Transverse colon (tissue), 4 donors: ENCODE data around the gene RELA. TPM values are rescaled to one million over a fixed set of nuclear protein-coding genes. Genes with fewer than 3 reads are reported as not detected.

ENCODE experiments used
- DNase-seq: peaks from one replicate; pipeline ENCODE4 v3.0.0-alpha.2; 2019
- H3K27ac ChIP-seq, 4 donors: fragments of 200-600 bp; sonication (generic); 2 replicates each; pipeline ENCODE4 v1.5.1; 2016 to 2018; ENCODE audit warnings: inconsistent platforms in 4 of 4
- H3K27me3 ChIP-seq: fragments of 200-600 bp; sonication (generic); 2 replicates; pipeline ENCODE4 v1.5.1; 2017; ENCODE audit warnings: inconsistent platforms
- H3K36me3 ChIP-seq, 4 donors: fragments of 200-600 bp; sonication (generic); 2 replicates each; pipeline ENCODE4 v1.5.1; 2017 to 2019; ENCODE audit warnings: inconsistent platforms in 4 of 4
- H3K4me1 ChIP-seq, 4 donors: fragments of 200-600 bp; sonication (generic); 2 replicates each; pipeline ENCODE4 v1.5.1; 2017 to 2020; ENCODE audit warnings: inconsistent platforms in 4 of 4
- H3K4me3 ChIP-seq, 4 donors: fragments of 200-600 bp; sonication (generic); 1 replicate in 1 of 4; 2 replicates in 3 of 4; pipeline versions ENCODE4 v1.5.1 to v1.6.1; 2017 to 2019; ENCODE audit warnings: inconsistent platforms in 4 of 4
- H3K9me3 ChIP-seq, 2 donors: fragments of 200-600 bp; sonication (generic); 2 replicates each; pipeline ENCODE4 v1.5.1; 2017 to 2019; ENCODE audit warnings: inconsistent platforms in 2 of 2
- CTCF ChIP-seq, 5 experiments: fragments of 200-600 bp in 3 of 5; fragments of 450-650 bp in 2 of 5; sonication (generic) in 3 of 5; IDR thresholded peaks; 1 replicate in 2 of 5; 2 replicates in 3 of 5; pipeline ENCODE4 v1.5.1; 2016 to 2017; ENCODE audit warnings: antibody characterized with exemption in 5 of 5, inconsistent platforms in 3 of 5, mild to moderate bottlenecking in 2 of 5, moderate library complexity in 1 of 5
- EP300 ChIP-seq: sonication (generic); formaldehyde crosslinking; IDR thresholded peaks from one replicate; pipeline ENCODE4 v1.6.1; 2017; ENCODE audit warnings: antibody characterized with exemption, low read depth
- POLR2A ChIP-seq: fragments of 450-650 bp; IDR thresholded peaks from one replicate; pipeline ENCODE4 v1.6.1; 2016; ENCODE audit warnings: antibody characterized with exemption, mild to moderate bottlenecking, moderate library complexity
- POLR2AphosphoS5 ChIP-seq, 3 donors: sonication (generic); formaldehyde crosslinking; IDR thresholded peaks; one replicate each; pipeline ENCODE4 v1.6.1; 2016; ENCODE audit warnings: antibody characterized with exemption in 3 of 3
- WGBS, 2 donors: methylation state at CpG; one replicate each; pipeline ENCODE4 v1.1.5; 2018; ENCODE audit warnings: low coverage in 1 of 2; 5-methylcytosine and 5-hydroxymethylcytosine counted together
- in situ Hi-C, 4 donors: fragments of 200-750 bp; cut with MboI; loops; one replicate each; pipeline versions ENCODE4 v1.15.0 to v1.15.1; 2017; ENCODE audit warnings: low sequenced_read_pairs in 3 of 4, low pct_ligation_motif_present in 1 of 4, low pct_unique_long_range_greater_than_20kb in 1 of 4
- intact Hi-C: fragments of 100-400 bp; cut with DNase I; formaldehyde crosslinking; loops from one replicate; pipeline ENCODE4 v1.15.1; 2023; ENCODE audit warnings: low total_unique reads
- total RNA-seq, 4 donors: library from RNA; depleted of rRNA; stranded (reverse); fragments of >200 nt; gene quantifications; one replicate each; pipeline ENCODE4 v1.1.0, GENCODE V29; 2016

Gene RELA
- total RNA-seq, 4 donors from 2014 or later, result 45.8 to 95.8 (median 58.4) TPM

DNA sequence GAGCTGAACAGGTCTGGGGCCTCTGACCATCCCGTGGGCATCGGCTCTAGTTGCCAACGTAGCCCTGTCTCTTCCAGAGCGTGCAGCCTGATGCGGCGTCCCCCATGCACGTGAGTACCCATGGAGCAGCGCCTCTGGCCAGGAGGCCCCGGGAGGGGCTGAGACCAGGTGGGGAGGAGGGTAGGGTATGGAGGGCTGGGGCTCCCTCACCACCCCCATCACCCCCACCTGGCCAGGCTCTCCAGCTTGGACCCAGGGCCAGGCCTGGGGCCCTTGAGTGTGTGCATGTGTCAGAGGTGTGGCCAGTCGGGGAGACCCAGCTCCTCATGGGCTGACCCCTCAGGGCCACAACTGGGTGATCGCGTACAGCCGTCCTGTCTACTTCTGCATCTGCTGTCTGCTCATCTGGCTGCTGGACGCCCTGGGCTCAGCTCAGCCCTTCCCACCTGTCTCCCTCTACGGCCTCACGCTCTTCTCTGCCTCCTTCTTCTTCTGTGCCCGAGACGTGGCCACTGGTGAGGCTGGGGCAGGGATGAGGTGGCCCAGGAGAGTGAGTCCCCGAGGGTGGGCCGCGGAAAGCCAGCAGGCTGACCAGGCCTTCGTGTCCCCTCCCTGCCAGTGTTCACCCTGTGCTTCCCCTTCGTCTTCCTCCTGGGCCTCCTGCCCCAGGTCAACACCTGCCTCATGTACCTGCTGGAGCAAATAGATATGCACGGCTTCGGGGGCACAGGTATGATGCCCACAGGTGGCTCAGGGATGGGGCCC, 38.7 kb downstream of the RELA start:
- H3K27me3 ChIP-seq, result no peaks in the 10 kb centered on the region
- H3K36me3 ChIP-seq, result peaks cover 0 to 26% (median 6%) of the 10 kb centered on the region in 4 donors
- intact Hi-C loops (no loop called here), in situ Hi-C loops (no loop called here)
- 94% methylated on average over 25 of the region's 25 CpGs; no CpG with 5 or more reads in 1 of the 2 donors for WGBS, 2 donors
- TF ChIP-seq EP300 (no peak), POLR2AphosphoS5 (IDR thresholded peaks at IDR 0.05) (no peak), POLR2A (no peak), CTCF (IDR thresholded peaks at IDR 0.05) (no peak)
- no peak overlapping the region for H3K27ac ChIP-seq
- H3K4me1 ChIP-seq, result peaks cover 0 to 3% (median 0%) of the 10 kb centered on the region in 4 donors
- no peak overlapping the region for H3K4me3 ChIP-seq
- H3K9me3 ChIP-seq, result no peaks in the 10 kb centered on the region
- DNase-seq, result no peak

DNA sequence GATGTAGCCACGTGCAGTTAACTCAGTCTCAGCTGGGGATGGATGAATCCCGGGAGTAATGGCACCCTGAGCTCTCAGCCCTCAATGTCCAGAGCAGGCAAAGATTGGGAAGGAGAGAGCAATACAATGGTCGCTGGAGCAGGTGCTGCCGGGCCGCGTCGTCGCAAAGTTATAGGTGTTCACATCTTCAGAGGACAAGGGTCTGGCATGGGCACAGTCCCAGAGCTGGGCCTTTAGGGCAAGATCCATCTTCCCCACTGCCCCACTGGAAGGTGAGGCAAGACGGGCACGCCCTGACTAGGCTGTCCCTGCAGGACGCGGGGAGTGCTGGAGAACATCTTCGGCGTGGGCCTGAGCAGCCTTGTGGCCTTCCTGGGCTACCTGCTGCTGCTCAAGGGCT, 39.5 kb downstream of the RELA start:
- no peaks in the 10 kb centered on the region for H3K9me3 ChIP-seq
- H3K4me3 ChIP-seq, result no peak overlapping the region
- peaks cover 0 to 3% (median 0%) of the 10 kb centered on the region in 4 donors for H3K4me1 ChIP-seq
- no peak overlapping the region for H3K27ac ChIP-seq
- intact Hi-C loops, result no loop called here
- H3K27me3 ChIP-seq, result no peaks in the 10 kb centered on the region
- in situ Hi-C loops, result no loop called here
- no peak for DNase-seq
- peaks cover 0 to 28% (median 5%) of the 10 kb centered on the region in 4 donors for H3K36me3 ChIP-seq
- 89% methylated on average over 14 of the region's 14 CpGs; no CpG with 5 or more reads in 1 of the 2 donors for WGBS, 2 donors
- TF ChIP-seq EP300 (no peak), CTCF (IDR thresholded peaks at IDR 0.05) (no peak), POLR2A (no peak), POLR2AphosphoS5 (IDR thresholded peaks at IDR 0.05) (no peak)

GRCh38 chr11:65622011-65622410, 40.7 kb downstream of the RELA start:
- intact Hi-C loops, result no loop called here

More at GRCh38 chr11:65622011-65622410, 40.7 kb downstream of the RELA start:
- Histone ChIP-seq H3K27ac (no peak overlapping the region), H3K36me3 (peaks cover 0 to 30% (median 8%) of the 10 kb centered on the region in 4 donors), H3K4me3 (no peak overlapping the region), H3K27me3 (no peaks in the 10 kb centered on the region), H3K4me1 (peaks cover 0 to 7% (median 5%) of the 10 kb centered on the region in 4 donors), H3K9me3 (no peaks in the 10 kb centered on the region)
- no peak for DNase-seq
- TF ChIP-seq POLR2AphosphoS5 (IDR thresholded peaks at IDR 0.05) (no peak), CTCF (IDR thresholded peaks at IDR 0.05) (no peak), POLR2A (no peak), EP300 (no peak)
- in situ Hi-C loops, result no loop called here
- WGBS, 2 donors, result 90 to 96% methylated on average over 2 to 15 of the region's 16 CpGs
